Central memory CD8-positive, alpha-beta T cell (primary cell): ENCODE results near the gene PDS5A.
A peak's percentile ranks its signal among the peaks of the same experiment; 100 is the strongest.
"Not testable (repeated sequence)": the region's sequence is repeated elsewhere in the genome, so short reads cannot be mapped to it uniquely, and the experiment has no call there.

Source experiments
- ATAC-seq: fragments of 150-1000 bp; cut with Tn5 transposase; replicated peaks from 2 replicates; pipeline ENCODE4 v1.10.0; 2022; ENCODE audit warnings: mild to moderate bottlenecking, moderate FRiP score, moderate number of reproducible peaks; ENCODE audit not compliant: poor library complexity, severe bottlenecking; ENCODE audit errors: extremely low read depth
- DNase-seq, 2 donors: peaks; one replicate each; pipeline ENCODE4 v3.0.0; 2021; ENCODE audit warnings: low spot score in 2 of 2
- H3K27ac Mint-ChIP-seq: one replicate; pipeline ENCODE4 v1.8.0; 2022; ENCODE audit warnings: low read depth, mild to moderate bottlenecking, moderate library complexity, mixed read lengths
- H3K27me3 Mint-ChIP-seq: one replicate; pipeline ENCODE4 v1.8.0; 2022; ENCODE audit warnings: mixed read lengths
- H3K36me3 Mint-ChIP-seq: one replicate; pipeline ENCODE4 v1.8.0; 2022; ENCODE audit warnings: mild to moderate bottlenecking, moderate library complexity, mixed read lengths; ENCODE audit not compliant: insufficient read depth
- H3K4me1 Mint-ChIP-seq: one replicate; pipeline ENCODE4 v1.8.0; 2022; ENCODE audit warnings: mixed read lengths
- H3K4me3 Mint-ChIP-seq: one replicate; pipeline ENCODE4 v1.8.0; 2022; ENCODE audit warnings: mild to moderate bottlenecking, moderate library complexity, mixed read lengths
- H3K9me3 Mint-ChIP-seq: one replicate; pipeline ENCODE4 v1.8.0; 2022; ENCODE audit warnings: mixed read lengths

The PDS5A gene

GRCh38 chr4:39922399-39922798, 55.3 kb downstream of the PDS5A start:
- Mint-ChIP-seq H3K4me1 (peaks cover 10% of the 10 kb centered on the region), H3K4me3 (no peak overlapping the region), H3K36me3 (peaks cover 27% of the 10 kb centered on the region), H3K9me3 (no peaks in the 10 kb centered on the region), H3K27me3 (no peaks in the 10 kb centered on the region), H3K27ac (no peak overlapping the region)
- no peak for ATAC-seq
- no peak for DNase-seq

- ATAC-seq (no peak), DNase-seq (no peak)
- Mint-ChIP-seq H3K9me3 (no peaks in the 10 kb centered on the region), H3K36me3 (peaks cover 61% of the 10 kb centered on the region), H3K27ac (no peak overlapping the region), H3K27me3 (no peaks in the 10 kb centered on the region), H3K4me1 (no peaks in the 10 kb centered on the region), H3K4me3 (no peak overlapping the region)
Measured at GRCh38 chr4:39913471-39913870, 64.2 kb downstream of the PDS5A start.

- Mint-ChIP-seq H3K4me3 (no peak overlapping the region), H3K9me3 (no peaks in the 10 kb centered on the region), H3K27ac (no peak overlapping the region), H3K27me3 (no peaks in the 10 kb centered on the region), H3K4me1 (no peaks in the 10 kb centered on the region), H3K36me3 (peaks cover 56% of the 10 kb centered on the region)
- ATAC-seq (no peak), DNase-seq (no peak)
Measured at GRCh38 chr4:39910064-39910463, 67.6 kb downstream of the PDS5A start.

GRCh38 chr4:39908284-39908683, 69.4 kb downstream of the PDS5A start:
- no peaks in the 10 kb centered on the region for H3K4me1 Mint-ChIP-seq
- no peak overlapping the region for H3K27ac Mint-ChIP-seq
- H3K9me3 Mint-ChIP-seq: no peaks in the 10 kb centered on the region

GRCh38 chr4:39905656-39906055, 72.1 kb downstream of the PDS5A start:
- no peaks in the 10 kb centered on the region for H3K27me3 Mint-ChIP-seq
- no peaks in the 10 kb centered on the region for H3K4me1 Mint-ChIP-seq
- peaks cover 45% of the 10 kb centered on the region for H3K36me3 Mint-ChIP-seq
- ATAC-seq (no peak), DNase-seq (no peak)
- H3K9me3 Mint-ChIP-seq: no peaks in the 10 kb centered on the region
- H3K27ac Mint-ChIP-seq: peak overlapping the region; percentile 67
- H3K4me3 Mint-ChIP-seq: no peak overlapping the region

More at GRCh38 chr4:39908284-39908683, 69.4 kb downstream of the PDS5A start:
- no peak overlapping the region for H3K4me3 Mint-ChIP-seq
- no peaks in the 10 kb centered on the region for H3K27me3 Mint-ChIP-seq
- no peak for DNase-seq
- ATAC-seq: no peak
- H3K36me3 Mint-ChIP-seq: peaks cover 52% of the 10 kb centered on the region

DNA sequence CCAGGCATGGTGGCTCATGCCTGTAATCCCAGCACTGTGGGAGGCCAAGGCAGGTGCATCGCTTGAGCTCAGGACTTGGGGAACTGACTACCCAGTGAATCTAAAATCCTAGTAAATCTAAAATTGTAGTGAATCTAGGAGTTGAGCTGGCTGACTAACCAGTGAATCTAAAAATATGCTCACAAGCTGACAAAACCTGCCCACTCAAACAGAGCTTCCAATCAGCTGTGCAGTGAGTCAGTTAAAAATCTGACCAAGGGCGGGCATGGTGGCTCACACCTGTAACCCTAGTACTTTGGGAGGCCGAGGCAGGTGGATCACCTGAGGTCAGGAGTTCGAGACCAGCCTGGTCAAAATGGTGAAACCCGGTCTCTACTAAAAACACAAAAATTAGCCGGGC, 72.7 kb downstream of the PDS5A start:
- DNase-seq, H3K9me3 Mint-ChIP-seq, H3K4me3 Mint-ChIP-seq, ATAC-seq, H3K27me3 Mint-ChIP-seq, H3K4me1 Mint-ChIP-seq: not testable (repeated sequence)
- Mint-ChIP-seq H3K36me3 (peaks cover 38% of the 10 kb centered on the region), H3K27ac (peak overlapping the region; percentile 67)

DNA sequence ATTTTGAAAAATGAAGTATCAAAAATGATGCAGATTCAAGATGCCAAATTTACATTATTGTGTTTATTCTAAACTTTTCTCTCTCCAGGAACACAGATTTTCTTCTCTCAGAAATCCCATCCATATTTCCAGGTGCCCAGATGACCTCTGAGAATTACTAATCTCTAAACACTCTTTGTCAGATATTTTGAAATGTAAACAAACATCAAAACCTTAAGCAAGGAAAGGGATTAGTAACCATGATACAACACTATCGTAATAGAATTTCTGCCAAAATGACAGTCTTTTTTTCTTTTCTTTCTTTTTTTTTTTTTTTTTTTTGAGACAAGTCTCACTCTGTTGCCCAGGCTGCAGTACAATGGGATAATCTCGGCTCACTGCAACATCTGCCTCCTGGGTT, 76.7 kb downstream of the PDS5A start:
- ATAC-seq: no peak
- Mint-ChIP-seq H3K27ac (peak overlapping the region; percentile 22), H3K27me3 (no peaks in the 10 kb centered on the region), H3K36me3 (peaks cover 55% of the 10 kb centered on the region), H3K4me1 (no peaks in the 10 kb centered on the region), H3K9me3 (no peaks in the 10 kb centered on the region), H3K4me3 (no peak overlapping the region)
- no peak for DNase-seq

DNA sequence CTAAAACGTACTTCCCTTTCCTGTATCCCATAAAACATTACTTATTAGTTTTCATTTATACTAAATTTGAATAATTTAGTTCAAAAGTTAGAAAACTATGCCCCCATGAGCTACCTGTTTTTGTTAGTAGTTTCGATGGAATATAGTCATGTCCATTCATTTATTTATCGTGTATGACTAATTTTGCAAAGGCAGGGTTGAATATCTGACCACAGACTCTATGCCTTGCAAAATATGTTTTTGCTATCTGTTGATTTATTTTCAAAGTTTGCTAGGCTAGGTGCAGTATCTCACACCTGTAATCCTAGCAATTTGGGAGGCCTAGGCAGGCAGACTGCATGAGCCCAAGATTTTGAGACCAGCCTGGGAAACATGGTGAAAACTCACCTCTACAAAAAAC, 78.4 kb downstream of the PDS5A start:
- Mint-ChIP-seq H3K27me3 (no peaks in the 10 kb centered on the region), H3K4me3 (no peak overlapping the region), H3K36me3 (peaks cover 61% of the 10 kb centered on the region), H3K27ac (no peak overlapping the region), H3K4me1 (no peaks in the 10 kb centered on the region), H3K9me3 (no peaks in the 10 kb centered on the region)
- DNase-seq (no peak), ATAC-seq (no peak)

- Mint-ChIP-seq H3K4me1 (no peaks in the 10 kb centered on the region), H3K4me3 (no peak overlapping the region), H3K9me3 (no peaks in the 10 kb centered on the region), H3K27me3 (no peaks in the 10 kb centered on the region), H3K36me3 (peaks cover 63% of the 10 kb centered on the region), H3K27ac (no peak overlapping the region)
- no peak for ATAC-seq
- no peak for DNase-seq
Measured at GRCh38 chr4:39898015-39898414, 79.7 kb downstream of the PDS5A start.

GRCh38 chr4:39893693-39894072, 84.0 kb downstream of the PDS5A start:
- H3K36me3 Mint-ChIP-seq: peaks cover 52% of the 10 kb centered on the region

GRCh38 chr4:39892988-39893692, 84.6 kb downstream of the PDS5A start:
- Mint-ChIP-seq H3K27me3 (no peaks in the 10 kb centered on the region), H3K27ac (no peak overlapping the region), H3K4me3 (no peak overlapping the region), H3K9me3 (no peaks in the 10 kb centered on the region), H3K4me1 (no peaks in the 10 kb centered on the region), H3K36me3 (peaks cover 55% of the 10 kb centered on the region)
- DNase-seq (no peak), ATAC-seq (no peak)

More at GRCh38 chr4:39893693-39894072, 84.0 kb downstream of the PDS5A start:
- H3K27me3 Mint-ChIP-seq: no peaks in the 10 kb centered on the region
- H3K4me3 Mint-ChIP-seq: no peak overlapping the region
- H3K9me3 Mint-ChIP-seq: no peaks in the 10 kb centered on the region
- DNase-seq (no peak), ATAC-seq (no peak)
- H3K4me1 Mint-ChIP-seq: no peaks in the 10 kb centered on the region
- H3K27ac Mint-ChIP-seq: no peak overlapping the region

- Mint-ChIP-seq H3K27ac (no peak overlapping the region), H3K36me3 (peaks cover 44% of the 10 kb centered on the region), H3K27me3 (no peaks in the 10 kb centered on the region), H3K9me3 (no peaks in the 10 kb centered on the region), H3K4me1 (no peaks in the 10 kb centered on the region), H3K4me3 (no peak overlapping the region)
- DNase-seq (no peak), ATAC-seq (no peak)
Measured at GRCh38 chr4:39889226-39889625, 88.5 kb downstream of the PDS5A start.

GRCh38 chr4:39888541-39888940, 89.2 kb downstream of the PDS5A start:
- Mint-ChIP-seq H3K4me1 (no peaks in the 10 kb centered on the region), H3K27me3 (no peaks in the 10 kb centered on the region), H3K27ac (peak overlapping the region; percentile 19), H3K9me3 (no peaks in the 10 kb centered on the region), H3K4me3 (no peak overlapping the region), H3K36me3 (peaks cover 41% of the 10 kb centered on the region)
- ATAC-seq: no peak
- DNase-seq: no peak
